ENCODE results near the gene NPAS2. TPM values are rescaled to one million over a fixed set of nuclear protein-coding genes. Genes with fewer than 3 reads are reported as not detected.

Gene NPAS2
- total RNA-seq, 1 experiment from 2014 or later: 10.5 TPM

DNA sequence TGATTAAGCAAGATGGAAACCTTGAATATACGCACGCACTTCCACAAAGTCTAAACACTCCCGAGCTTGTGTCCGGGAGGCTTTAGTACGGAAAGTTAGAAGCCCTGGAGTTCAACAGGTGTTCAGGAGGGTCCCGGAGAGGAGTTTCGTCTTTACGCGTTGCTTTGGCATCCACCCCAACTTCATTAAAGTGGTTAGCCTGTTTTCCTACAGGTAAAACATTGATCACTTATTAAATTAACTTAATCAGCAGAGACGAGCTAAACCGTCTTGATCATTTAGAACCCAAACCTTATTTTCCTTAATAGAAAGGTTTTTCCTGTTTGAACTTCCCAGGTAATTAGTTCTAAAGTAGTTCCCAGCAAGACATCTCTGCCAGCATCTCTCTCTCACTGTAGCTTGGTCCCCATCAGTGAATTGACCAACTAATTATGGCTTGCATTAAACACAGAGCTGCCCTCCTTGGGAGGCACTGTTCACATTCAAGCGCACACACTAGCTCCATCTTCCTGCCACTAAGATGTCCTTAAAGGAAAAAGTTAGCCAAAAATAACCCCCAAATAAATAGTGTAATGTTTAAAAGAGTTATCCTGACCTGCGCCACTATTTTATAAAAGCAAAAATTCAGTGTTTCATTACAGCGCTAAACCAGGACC is 1.4 kb downstream of the NPAS2 start:
- no peak for DNase-seq (ENCODE audit: low spot score)

DNA sequence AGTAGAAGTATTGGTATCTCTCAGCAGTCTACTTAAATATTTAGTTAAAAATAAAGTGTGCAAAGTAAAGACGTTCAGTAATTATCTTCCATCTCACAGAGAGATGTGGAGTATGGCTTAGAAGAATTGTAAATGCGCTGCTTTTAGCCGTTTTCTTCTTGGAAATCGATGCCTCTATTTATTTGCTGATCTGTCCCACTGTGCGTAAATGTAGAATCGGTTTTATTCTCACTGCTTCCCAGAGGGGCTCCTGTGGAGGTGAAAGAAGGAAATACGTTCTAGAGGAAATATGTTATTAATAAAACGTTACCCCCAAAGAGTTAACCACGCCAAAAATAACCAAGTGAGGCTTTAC is 1.9 kb downstream of the NPAS2 start:
- DNase-seq (ENCODE audit: low spot score): no peak

DNA sequence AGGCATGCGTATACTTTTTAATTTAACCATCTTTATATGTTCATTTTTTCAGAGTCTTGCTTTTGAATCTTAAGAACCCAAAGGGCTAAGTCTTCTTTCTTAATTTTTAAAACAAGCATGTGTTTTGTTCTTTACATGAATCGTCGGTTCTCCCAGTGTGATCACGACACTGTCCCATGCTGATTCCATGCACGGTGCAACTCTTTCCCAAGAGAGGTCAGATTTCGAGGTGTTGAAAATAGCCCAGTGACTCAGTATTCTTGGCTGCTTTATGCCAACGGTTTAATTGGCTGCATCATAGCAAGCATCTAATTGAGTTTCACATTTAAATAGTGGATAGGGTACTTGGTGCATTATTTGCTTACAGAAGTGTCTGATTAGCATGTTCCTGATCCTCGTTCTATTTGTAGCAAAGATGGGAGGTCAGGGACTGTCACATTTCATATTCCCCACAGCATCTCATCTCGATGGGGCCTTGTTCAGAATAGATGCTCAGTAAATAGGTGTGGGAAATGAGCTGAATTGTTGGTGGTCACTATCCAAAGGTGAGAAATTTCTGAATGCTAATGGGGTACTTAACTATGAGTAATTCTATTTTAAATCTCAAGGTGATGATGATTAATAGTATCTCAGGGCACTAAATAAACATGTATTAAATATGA is 2.8 kb downstream of the NPAS2 start:
- DNase-seq (ENCODE audit: low spot score): no peak

DNA sequence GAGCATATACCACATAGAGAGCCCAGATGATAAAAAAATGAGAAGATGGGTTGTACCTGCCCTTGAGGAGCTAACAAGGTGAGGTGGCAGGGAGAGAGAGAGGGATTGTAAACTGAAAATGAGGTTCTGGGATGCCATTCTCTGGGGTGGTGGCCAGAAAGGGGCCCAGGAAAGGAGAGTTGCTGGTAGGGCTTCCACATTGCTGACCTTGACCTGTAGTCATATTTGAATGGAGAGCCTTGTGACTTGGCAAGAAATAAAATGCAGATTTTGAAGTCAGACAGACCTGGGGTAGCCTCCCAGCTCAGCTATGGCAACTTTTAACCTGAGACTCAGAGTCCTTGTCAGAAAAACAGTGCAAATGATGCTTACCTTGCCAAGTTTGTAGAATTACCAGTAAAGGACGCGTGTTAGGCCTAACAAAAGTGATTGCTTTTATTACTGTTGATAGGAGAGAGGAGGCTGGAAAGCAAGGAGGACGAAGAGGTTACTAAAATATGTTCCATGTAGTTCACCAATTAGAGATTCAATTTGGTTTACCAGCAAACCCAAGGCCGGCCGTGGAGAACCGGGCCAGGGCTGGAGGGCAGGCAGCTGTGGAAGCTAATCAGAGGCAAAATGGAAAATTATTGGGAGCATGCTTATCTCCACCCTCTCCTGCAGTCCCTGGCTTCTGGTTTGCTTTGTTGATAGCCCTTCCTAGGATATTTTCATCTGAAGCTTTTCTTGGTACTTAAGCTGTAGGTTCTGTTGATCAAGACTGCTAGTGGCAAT is 3.9 kb downstream of the NPAS2 start:
- no peak for DNase-seq (ENCODE audit: low spot score)

DNA sequence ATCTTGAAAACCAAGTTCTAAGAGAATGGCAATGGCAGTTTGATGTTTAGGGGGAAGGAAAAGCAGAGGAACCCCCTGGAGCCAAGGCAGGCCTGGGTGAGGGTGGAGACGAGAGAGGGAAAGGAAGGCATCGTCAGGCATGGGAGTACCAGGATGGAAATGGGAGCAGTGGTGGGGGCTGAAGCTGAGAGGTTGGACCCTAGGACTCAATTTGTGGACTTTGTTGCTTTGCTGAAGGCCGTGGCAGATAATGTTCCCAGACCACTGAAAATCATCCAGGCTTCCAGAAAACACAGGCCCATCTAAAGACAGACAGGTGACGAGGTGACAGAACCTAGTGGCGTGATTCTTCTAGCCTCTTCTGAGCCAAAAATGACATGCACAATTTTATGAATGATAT is 4.9 kb downstream of the NPAS2 start:
- no peak for DNase-seq (ENCODE audit: low spot score)

DNA sequence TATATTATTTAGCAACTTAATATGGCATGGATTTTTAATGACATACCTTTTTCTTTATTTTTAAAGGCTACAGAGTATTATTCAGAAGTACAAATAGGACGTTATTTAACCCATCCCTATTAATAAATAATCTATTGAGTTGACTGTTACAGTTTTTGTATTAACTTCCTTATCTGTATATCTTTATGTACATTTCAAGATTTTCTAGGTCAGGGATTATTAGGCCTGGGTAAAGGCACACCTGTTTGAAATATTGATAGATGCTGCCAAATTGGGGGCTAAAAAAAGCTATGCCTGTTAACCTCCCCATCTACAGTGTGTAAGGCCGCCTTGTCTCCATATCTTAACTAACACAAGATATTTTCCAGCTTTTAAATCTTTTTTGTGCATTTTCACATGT is 6.6 kb downstream of the NPAS2 start:
- peak; percentile 22 for DNase-seq (ENCODE audit: low spot score)

DNA sequence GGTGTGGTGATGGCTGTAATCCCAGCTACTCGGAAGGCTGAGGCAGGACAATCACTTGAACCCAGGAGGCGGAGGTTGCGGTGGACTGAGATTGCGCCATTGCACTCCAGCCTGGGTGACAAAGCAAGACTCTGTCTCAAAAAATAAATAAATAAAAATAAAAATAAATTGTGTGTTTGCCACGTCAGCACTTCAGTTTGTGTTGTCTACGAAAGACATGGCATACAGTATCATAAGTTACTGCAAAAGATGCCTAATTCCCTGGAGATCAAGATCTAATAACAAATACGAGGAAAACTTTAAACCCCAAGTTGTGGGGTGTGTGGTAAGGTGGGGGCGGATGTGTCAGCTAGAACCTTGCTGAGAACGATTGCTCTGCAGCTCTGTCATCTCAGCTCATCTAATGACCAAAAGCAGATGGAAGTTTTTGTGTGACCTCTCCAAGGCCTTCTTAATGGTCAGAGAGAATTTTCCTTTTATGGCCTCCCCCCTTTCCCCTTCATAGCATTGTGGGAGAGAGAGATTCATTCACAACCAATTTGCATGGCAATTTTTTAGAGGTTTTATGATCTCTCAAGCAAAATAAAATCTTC is 11.3 kb downstream of the NPAS2 start:
- no peak for DNase-seq (ENCODE audit: low spot score)

DNA sequence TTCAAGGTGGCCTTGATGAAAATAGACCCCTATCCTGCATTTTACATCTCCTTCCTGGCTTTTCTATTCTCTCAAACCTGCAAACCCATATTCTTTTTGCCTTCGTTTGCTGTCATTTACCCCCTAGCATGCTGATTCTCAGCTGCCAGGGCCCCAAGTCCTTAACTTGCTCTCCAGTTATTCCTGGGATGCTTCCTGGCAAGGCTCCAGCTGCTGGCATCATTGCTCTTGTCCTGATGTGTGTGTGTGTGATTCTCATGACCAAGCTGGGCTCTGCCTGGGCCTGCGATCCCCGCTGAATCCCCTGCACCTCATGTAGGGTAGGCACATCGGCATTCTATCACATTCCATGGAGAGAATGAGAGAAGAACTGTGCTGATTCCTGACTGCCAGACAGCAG is 11.9 kb downstream of the NPAS2 start:
- no peak for DNase-seq (ENCODE audit: low spot score)

DNA sequence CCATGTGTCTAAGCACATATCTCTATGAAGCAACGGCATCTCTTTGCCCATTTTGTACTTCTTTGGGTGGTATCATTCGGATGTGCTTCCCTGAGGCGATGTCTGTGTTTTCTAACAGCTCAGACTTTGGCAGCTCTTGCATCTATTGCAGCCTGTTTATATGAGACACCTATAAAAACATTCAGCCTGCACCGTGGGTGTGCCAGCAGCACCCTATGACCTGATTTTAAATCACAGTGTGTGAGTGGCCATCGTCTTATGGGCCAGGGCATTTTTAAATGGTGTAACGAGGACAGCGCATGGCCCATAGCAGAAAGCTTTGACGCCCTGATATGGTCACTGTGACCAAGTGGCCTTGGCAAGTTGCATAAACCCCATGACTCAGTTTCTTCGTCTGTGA is 12.9 kb downstream of the NPAS2 start:
- DNase-seq (ENCODE audit: low spot score): no peak

DNA sequence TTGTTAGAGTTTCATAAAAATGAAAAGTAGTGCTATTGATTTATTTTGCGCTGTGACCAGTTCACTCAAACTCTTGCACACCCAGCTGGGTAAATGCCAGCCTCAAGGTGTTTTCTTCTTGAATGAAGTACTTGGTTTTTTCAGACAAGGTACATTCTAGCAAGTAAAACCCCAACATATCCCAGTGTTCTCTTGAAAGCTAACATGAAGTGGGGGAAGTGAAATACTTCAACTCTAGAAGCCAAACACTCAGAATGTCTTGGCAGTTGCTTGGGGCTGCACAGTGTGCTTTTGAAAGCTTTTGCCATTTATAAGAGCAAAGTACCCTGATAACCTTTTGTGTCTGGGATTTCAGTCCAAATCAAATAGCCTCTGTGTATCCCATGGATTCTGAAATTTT is 13.4 kb downstream of the NPAS2 start:
- DNase-seq (ENCODE audit: low spot score): no peak

DNA sequence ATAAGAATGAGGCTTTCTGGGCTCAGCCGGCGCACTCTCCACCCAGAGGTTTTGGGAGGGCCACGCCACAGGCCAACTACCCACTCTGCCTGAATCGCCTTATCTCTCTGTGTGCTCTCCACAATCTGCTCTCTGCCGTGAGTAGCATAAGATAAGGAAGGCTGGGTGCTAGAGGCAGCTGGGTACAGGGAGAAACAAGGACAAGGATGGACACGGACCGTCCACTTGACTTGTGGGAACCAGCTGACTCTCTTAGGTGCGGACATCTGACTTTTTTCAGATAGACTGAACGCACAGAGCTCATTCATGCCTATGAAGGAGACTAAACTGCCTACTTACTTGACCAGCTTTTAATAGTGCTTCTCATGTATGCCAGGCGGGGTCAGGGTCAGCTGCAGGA is 14.3 kb downstream of the NPAS2 start:
- no peak for DNase-seq (ENCODE audit: low spot score)

DNA sequence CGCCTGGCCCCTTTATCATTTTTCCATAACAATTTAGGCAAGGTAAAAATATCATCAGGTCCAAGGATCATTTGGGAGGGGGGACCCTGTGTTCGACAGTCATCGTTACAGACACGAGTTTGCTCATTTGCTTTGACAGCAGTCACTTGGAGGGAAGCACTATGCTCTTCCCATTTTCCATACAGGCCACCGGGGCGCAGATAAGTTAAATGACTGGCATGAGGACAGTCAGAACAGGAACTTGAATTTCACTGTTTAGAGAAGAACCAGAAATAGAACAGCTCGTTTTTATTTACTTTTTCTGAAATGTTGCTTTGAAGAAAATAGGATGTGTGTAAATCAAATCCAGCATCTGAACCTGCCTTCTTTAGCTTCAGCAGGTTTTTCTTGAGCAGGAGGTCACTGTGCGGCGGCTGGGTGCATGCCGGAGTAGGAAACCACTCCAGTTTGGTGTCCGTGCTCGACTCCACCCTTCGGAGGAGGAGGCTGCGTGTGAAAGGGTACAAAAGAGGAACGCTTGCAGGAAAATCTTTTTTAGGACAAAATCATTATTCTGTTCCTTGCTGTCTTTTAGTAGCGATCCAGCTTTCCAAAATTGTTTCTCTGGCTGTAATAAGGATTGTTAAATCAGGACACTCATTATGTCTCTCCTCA is 15.2 kb downstream of the NPAS2 start:
- no peak for DNase-seq (ENCODE audit: low spot score)

DNA sequence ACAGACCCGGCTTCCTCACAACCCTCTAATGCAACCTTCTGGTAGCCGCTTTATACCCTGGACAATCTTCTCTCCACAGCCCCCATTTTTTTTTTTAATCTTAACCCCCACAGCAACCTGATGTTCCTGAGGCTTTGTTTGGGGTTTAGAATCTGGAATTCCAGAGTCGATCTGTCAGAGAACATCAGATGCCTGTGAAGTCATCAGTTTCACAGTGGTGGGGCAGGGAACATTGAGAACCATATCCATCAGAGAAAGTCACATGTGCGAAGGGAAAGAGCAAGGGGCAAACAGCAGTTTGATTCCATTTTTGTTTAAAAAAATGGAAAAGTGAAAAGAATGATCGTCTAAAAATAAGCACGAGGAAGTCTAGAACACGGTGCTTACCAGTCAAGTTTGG is 20.6 kb downstream of the NPAS2 start:
- no peak for DNase-seq (ENCODE audit: low spot score)

DNA sequence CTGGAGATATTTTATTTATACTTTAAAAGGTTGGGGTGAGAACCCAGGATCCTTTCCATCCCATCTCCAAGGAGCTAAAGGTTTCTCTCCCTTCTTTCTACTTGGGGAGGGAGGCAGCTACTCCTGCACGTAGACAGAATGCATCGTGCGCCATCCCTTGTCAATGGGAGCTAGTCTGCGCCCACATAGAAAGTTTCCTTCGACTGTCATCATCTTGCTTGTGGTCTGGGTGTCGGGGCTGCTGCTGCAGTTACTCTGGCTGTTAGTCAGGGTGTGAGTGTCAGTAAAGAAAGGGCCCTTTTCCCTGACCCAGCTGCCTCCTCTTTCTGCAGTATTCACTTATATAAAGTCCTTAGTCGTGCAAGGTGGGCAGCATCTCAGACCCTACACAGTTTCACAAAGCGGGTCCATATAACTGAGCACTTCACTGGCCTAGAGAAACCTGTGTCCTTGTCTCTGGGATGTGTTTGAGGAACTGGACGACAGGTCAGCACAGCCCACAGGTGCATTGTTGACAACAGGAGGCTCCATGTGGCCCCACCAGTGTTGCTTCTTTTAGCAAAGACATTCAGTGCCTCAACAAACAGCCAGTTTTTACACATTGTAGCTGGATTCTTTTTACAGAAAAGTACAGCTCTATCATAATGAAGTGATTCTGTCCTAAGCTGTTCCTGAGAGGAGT is 22.4 kb downstream of the NPAS2 start:
- no peak for DNase-seq (ENCODE audit: low spot score)

DNA sequence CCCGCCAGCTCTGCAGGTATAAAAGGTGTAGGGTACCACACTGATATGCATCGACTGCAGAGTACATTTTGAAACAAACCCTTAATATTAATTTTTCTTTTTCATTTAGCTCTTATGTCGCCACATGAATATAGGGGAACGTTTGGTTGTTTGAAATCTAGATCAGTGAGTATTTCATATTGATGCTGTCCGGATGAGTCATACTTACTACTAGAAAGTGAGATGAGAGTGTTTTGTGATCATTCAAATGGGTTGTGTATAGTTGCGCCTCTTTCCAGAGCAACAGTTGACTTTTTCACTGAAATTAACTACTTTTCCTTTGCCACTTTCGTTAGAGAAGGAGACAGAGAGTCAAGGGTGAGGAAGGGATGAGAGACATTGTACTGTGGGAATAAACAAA is 24.6 kb downstream of the NPAS2 start:
- DNase-seq (ENCODE audit: low spot score): no peak

DNA sequence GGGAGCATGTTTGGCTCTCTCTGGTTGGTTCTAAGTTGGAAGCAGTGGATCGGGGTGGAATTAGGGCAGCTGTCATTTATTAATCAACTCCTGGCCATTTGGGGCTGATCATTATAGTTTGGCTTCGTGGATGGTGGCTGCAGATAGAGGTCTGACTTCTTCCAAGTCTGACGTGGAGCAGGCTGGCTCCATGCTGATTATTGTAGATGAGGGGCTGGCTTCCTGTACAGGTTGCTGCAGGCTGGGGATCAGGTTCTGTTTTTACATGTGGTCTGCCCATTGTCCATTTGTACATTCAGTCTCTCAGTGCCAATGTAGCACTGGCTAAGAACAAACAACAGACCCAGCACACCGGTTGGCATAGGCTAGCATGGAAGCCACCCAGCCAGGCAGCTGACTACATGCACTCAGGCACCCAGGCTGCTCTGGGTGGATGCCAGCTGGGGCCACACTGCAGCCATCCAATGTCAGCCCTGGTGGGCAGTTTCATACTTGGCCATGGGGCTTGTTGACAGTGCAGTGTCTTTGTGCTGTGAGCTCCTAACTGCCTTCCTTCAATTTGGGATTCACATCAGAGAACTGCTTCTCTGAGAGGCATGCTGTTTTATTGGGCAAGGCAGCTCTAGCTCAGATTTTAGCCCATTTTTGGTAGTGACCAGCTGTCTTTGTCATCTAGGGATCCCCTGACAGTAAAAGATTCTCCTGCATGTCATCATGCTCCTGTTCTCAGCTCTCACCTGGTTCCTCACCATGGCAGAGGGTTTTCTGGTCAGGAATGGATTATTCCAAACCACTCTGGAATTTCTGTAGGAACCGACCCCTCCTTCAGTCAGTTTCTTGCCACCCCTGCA is 25.4 kb downstream of the NPAS2 start:
- DNase-seq (ENCODE audit: low spot score): no peak

DNA sequence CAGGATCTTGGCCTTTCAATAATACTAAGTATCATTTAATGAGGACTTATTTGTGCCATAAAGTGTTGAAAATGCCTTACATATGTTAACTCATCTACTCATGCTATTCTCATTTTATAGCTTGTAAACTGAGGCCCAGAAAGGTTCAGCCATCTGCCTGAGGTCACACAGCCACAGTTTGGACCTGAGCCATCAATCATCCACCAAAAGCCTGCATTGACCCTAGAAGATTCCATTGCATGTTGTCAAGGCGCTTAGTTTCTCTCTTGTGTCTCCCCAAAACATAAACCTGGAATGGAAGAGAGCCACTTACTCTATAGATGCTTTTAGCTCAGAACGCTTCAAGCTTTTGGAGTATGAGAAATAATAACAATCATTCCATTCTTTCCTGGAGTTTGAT is 26.8 kb downstream of the NPAS2 start:
- DNase-seq (ENCODE audit: low spot score): no peak

DNA sequence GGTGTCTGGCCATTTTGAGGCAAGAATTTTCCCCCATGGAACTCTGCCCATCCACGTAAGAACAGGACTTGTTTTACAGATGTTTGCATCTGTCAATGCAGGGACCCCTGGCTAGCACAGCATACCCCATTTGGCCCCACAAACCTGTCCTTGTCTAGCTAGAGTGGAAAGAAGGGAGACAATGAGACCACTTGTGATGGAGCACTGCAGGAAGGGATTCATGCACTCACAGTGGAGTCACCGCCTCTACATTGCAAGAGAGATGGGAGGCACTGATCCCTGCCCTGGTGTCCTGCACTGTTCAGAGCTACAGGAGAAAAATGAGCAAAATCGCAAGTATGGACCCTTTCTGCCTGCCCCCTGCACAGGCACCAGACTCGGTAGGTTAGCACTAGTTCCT is 32.5 kb downstream of the NPAS2 start:
- DNase-seq (ENCODE audit: low spot score): no peak

DNA sequence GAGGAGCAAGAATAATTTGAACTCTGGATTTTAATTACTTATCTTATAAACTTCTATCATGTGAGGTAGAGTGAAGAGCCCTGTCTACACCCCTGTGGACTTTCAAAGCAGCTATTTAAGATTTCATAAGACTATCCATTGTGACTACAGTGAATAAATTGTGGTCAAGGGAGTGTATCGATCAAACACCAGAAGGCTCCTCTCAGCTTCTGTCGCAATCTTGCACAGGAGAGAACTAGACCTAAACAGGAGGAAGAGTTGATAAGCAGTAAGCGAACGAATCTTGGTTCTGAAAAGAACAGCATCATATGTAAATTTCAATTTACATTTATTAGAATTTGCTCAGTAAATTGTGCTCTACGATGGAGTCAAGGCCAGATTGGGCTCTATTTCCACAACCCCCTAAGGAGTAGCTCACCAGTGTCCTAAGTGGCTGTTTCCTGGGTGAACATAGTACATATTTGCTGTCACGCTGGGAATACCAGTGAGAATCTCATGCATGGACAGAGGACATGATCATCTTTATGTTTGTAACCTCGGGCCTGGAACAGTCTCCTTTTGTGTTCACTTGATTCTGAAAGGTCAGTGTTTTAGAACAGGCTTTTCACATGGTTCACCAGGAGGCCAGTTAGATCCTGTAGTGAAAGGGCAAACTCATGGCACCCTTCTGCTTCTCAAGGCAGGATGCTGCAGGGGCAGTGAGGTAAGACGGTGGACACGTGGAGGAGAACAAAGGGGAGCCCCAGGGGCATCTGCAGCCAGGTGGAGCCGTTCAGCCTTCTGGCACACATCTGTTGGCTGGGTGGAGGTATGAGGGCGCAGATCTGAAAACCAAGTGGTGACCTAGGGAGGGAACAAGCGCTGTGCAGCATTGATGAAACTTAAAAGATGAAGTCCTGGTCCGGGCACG is 33.3 kb downstream of the NPAS2 start:
- peak; percentile 23 for DNase-seq (ENCODE audit: low spot score)
